ENCODE measurements around the gene TXNRD2. TPM values are rescaled to one million over a fixed set of nuclear protein-coding genes. Genes with fewer than 3 reads are reported as not detected.

TXNRD2 gene
- total and polyA plus RNA-seq, 2 experiments from 2014 or later: 11.2 to 12.4 TPM

DNA sequence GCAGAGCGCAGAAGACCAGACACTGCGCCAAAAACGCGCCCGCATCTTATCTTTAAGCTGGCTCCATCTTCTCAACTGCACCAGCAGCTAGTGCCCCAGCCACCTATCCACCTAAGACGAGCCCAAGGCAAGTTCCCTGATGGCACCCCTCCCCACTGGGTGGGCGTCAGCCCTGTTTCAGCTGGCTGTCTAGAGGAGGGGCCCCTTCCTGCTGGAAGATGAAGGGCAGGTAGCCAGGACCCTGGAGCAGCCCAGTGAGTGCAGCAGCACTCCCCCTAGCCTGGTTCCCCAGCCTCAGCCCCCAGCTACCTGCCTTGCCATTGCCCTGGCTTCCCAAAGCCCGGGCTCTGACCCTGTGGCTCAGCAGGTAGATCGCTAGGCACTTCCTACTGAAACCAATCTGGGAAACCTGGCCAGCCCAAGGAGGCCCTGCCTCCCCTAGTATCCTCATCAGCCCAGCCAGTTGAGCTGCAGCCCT is 46.8 kb upstream of the TXNRD2 start:
- ATAC-seq (no peak), DNase-seq (ENCODE audit: low spot score) (no peak)
- Mint-ChIP-seq H3K36me3 (ENCODE audit: low read depth) (no peaks in the 10 kb centered on the region), H3K27ac (no peak overlapping the region), H3K27me3 (ENCODE audit: insufficient read depth, low read depth, poor library complexity) (peaks cover 7% of the 10 kb centered on the region), H3K9me3 (no peaks in the 10 kb centered on the region), H3K4me1 (peaks cover 3% of the 10 kb centered on the region; the same call in 2 of the 3 replicates), H3K4me3 (no peak overlapping the region)
- Histone ChIP-seq H3F3A (replicated peaks; ENCODE audit: low read depth) (no peaks in the 10 kb centered on the region), H3K27ac (ENCODE audit: low read depth) (no peak overlapping the region), H4K20me1 (replicated peaks; ENCODE audit: insufficient read depth) (no peaks in the 10 kb centered on the region), H3K79me2 (replicated peaks; ENCODE audit: insufficient read depth) (peaks cover 9% of the 10 kb centered on the region), H3K36me3 (ENCODE audit: insufficient read depth) (no peaks in the 10 kb centered on the region), H3K4me3 (no peak overlapping the region), H3K4me2 (no peak overlapping the region), H3K4me1 (ENCODE audit: insufficient read depth) (peaks cover 8% of the 10 kb centered on the region; the same call in 1 of the 2 replicates), H2AFZ (no peak overlapping the region), H3K9me2 (ENCODE audit: insufficient read depth) (no peaks in the 10 kb centered on the region), H3K27me3 (ENCODE audit: insufficient read depth) (no peaks in the 10 kb centered on the region)
- TF ChIP-seq EZH2 (IDR thresholded peaks at IDR 0.05; ENCODE audit: low read depth, unreplicated experiment): no peak
- no peak for TF ChIP-seq EZH2phosphoT487 (IDR thresholded peaks at IDR 0.05; ENCODE audit: unreplicated experiment)
- TF ChIP-seq ZNF331 (CRISPR knock-in tag; IDR thresholded peaks at IDR 0.05; ENCODE audit: low read depth): no peak
- no peak for TF ChIP-seq CREB1 (CRISPR knock-in tag; IDR thresholded peaks at IDR 0.05; ENCODE audit: low read depth)
- TF ChIP-seq POLR2AphosphoS5 (IDR thresholded peaks at IDR 0.05; ENCODE audit: low read depth): no peak
- no peak for TF ChIP-seq NANOG (IDR thresholded peaks at IDR 0.05; ENCODE audit: borderline replicate concordance)
- no peak for TF ChIP-seq ETS1 (IDR thresholded peaks at IDR 0.05)
- TF ChIP-seq ZNF114 (CRISPR knock-in tag; IDR thresholded peaks at IDR 0.05): no peak
- no peak for TF ChIP-seq JUNB (IDR thresholded peaks at IDR 0.05; ENCODE audit: unreplicated experiment)
- TF ChIP-seq, protein P1, sequence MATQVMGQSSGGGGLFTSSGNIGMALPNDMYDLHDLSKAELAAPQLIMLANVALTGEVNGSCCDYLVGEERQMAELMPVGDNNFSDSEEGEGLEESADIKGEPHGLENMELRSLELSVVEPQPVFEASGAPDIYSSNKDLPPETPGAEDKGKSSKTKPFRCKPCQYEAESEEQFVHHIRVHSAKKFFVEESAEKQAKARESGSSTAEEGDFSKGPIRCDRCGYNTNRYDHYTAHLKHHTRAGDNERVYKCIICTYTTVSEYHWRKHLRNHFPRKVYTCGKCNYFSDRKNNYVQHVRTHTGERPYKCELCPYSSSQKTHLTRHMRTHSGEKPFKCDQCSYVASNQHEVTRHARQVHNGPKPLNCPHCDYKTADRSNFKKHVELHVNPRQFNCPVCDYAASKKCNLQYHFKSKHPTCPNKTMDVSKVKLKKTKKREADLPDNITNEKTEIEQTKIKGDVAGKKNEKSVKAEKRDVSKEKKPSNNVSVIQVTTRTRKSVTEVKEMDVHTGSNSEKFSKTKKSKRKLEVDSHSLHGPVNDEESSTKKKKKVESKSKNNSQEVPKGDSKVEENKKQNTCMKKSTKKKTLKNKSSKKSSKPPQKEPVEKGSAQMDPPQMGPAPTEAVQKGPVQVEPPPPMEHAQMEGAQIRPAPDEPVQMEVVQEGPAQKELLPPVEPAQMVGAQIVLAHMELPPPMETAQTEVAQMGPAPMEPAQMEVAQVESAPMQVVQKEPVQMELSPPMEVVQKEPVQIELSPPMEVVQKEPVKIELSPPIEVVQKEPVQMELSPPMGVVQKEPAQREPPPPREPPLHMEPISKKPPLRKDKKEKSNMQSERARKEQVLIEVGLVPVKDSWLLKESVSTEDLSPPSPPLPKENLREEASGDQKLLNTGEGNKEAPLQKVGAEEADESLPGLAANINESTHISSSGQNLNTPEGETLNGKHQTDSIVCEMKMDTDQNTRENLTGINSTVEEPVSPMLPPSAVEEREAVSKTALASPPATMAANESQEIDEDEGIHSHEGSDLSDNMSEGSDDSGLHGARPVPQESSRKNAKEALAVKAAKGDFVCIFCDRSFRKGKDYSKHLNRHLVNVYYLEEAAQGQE (IDR thresholded peaks at IDR 0.05; ENCODE audit: unreplicated experiment): no peak
- TF ChIP-seq, protein P2, sequence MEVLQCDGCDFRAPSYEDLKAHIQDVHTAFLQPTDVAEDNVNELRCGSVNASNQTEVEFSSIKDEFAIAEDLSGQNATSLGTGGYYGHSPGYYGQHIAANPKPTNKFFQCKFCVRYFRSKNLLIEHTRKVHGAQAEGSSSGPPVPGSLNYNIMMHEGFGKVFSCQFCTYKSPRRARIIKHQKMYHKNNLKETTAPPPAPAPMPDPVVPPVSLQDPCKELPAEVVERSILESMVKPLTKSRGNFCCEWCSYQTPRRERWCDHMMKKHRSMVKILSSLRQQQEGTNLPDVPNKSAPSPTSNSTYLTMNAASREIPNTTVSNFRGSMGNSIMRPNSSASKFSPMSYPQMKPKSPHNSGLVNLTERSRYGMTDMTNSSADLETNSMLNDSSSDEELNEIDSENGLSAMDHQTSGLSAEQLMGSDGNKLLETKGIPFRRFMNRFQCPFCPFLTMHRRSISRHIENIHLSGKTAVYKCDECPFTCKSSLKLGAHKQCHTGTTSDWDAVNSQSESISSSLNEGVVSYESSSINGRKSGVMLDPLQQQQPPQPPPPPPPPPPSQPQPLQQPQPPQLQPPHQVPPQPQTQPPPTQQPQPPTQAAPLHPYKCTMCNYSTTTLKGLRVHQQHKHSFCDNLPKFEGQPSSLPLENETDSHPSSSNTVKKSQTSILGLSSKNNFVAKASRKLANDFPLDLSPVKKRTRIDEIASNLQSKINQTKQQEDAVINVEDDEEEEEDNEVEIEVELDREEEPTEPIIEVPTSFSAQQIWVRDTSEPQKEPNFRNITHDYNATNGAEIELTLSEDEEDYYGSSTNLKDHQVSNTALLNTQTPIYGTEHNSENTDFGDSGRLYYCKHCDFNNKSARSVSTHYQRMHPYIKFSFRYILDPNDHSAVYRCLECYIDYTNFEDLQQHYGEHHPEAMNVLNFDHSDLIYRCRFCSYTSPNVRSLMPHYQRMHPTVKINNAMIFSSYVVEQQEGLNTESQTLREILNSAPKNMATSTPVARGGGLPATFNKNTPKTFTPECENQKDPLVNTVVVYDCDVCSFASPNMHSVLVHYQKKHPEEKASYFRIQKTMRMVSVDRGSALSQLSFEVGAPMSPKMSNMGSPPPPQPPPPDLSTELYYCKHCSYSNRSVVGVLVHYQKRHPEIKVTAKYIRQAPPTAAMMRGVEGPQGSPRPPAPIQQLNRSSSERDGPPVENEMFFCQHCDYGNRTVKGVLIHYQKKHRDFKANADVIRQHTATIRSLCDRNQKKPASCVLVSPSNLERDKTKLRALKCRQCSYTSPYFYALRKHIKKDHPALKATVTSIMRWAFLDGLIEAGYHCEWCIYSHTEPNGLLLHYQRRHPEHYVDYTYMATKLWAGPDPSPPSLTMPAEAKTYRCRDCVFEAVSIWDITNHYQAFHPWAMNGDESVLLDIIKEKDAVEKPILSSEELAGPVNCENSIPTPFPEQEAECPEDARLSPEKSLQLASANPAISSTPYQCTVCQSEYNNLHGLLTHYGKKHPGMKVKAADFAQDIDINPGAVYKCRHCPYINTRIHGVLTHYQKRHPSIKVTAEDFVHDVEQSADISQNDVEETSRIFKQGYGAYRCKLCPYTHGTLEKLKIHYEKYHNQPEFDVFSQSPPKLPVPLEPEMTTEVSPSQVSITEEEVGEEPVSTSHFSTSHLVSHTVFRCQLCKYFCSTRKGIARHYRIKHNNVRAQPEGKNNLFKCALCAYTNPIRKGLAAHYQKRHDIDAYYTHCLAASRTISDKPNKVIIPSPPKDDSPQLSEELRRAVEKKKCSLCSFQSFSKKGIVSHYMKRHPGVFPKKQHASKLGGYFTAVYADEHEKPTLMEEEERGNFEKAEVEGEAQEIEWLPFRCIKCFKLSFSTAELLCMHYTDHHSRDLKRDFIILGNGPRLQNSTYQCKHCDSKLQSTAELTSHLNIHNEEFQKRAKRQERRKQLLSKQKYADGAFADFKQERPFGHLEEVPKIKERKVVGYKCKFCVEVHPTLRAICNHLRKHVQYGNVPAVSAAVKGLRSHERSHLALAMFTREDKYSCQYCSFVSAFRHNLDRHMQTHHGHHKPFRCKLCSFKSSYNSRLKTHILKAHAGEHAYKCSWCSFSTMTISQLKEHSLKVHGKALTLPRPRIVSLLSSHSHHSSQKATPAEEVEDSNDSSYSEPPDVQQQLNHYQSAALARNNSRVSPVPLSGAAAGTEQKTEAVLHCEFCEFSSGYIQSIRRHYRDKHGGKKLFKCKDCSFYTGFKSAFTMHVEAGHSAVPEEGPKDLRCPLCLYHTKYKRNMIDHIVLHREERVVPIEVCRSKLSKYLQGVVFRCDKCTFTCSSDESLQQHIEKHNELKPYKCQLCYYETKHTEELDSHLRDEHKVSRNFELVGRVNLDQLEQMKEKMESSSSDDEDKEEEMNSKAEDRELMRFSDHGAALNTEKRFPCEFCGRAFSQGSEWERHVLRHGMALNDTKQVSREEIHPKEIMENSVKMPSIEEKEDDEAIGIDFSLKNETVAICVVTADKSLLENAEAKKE (CRISPR knock-in tag; IDR thresholded peaks at IDR 0.05): no peak
- TF ChIP-seq, protein P3, sequence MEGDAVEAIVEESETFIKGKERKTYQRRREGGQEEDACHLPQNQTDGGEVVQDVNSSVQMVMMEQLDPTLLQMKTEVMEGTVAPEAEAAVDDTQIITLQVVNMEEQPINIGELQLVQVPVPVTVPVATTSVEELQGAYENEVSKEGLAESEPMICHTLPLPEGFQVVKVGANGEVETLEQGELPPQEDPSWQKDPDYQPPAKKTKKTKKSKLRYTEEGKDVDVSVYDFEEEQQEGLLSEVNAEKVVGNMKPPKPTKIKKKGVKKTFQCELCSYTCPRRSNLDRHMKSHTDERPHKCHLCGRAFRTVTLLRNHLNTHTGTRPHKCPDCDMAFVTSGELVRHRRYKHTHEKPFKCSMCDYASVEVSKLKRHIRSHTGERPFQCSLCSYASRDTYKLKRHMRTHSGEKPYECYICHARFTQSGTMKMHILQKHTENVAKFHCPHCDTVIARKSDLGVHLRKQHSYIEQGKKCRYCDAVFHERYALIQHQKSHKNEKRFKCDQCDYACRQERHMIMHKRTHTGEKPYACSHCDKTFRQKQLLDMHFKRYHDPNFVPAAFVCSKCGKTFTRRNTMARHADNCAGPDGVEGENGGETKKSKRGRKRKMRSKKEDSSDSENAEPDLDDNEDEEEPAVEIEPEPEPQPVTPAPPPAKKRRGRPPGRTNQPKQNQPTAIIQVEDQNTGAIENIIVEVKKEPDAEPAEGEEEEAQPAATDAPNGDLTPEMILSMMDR (conservative IDR thresholded peaks at IDR 0.05; ENCODE audit: low read depth in 2 of 2): no peak
- TF ChIP-seq STAT1 (IDR thresholded peaks at IDR 0.05; ENCODE audit: unreplicated experiment): no peak
